Retina (tissue), 1 donor: ENCODE data around the gene WDR81.
"Not testable (repeated sequence)": the region's sequence is repeated elsewhere in the genome, so short reads cannot be mapped to it uniquely, and the experiment has no call there.

ENCODE experiments used
- DNase-seq: peaks from one replicate; pipeline ENCODE4 v3.0.0-alpha.2; 2016

WDR81 gene

DNA sequence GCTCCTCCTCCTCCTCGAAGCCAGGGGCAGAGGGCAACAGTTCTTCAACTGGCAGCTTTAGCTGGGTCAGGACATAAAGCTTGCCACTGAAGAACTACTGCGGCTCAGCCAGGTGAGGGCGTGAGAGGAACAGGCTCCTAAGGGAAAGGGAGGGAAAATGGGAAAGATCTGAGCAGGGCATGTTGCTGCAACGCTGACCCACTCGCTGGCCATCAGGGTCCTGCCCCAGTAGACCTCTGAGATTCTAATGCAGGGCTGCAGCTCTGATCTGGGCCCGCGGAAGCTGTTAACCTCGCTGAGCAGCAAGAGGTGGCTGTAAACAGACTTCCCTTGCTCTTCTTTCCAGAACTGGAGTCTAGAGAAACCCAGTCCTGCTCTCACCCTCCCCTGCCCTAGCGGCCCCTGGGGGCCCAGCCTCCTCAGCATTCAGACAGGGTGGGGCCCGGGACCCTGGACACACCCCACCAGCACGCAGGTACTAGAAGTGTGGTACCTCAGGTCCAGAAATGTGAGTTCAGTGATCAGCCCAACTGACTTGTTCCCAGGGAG lies 10.6 kb upstream of the WDR81 start:
- peak; percentile 70 for DNase-seq

DNA sequence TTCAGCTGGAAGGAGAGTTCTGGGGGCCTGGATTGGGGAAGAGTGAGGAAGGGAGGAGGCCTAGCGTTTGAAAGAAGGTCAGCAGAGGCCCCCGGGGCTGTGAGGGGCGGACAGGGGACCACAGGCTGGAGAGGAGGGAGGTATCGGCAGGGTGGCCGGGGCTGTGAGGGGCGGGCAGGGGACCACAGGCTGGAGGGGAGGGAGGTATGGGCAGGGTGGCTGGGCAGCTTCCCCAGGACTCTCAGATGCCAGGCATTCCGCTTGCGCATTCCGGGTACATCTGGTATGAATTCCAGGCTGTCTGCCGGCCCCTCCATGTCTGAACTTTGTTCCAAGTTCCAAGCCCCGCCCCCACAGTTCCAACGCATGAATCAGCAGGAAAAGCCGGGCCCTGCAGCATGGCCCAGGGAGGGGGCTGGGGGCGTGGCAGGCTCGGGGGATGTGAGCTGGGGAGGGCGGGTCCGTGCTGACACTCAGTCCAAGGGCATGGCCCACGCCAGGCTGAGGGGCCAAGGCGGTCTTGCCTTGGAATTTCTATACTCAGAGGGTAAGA lies 10.0 kb upstream of the WDR81 start:
- peak; percentile 59 for DNase-seq

DNA sequence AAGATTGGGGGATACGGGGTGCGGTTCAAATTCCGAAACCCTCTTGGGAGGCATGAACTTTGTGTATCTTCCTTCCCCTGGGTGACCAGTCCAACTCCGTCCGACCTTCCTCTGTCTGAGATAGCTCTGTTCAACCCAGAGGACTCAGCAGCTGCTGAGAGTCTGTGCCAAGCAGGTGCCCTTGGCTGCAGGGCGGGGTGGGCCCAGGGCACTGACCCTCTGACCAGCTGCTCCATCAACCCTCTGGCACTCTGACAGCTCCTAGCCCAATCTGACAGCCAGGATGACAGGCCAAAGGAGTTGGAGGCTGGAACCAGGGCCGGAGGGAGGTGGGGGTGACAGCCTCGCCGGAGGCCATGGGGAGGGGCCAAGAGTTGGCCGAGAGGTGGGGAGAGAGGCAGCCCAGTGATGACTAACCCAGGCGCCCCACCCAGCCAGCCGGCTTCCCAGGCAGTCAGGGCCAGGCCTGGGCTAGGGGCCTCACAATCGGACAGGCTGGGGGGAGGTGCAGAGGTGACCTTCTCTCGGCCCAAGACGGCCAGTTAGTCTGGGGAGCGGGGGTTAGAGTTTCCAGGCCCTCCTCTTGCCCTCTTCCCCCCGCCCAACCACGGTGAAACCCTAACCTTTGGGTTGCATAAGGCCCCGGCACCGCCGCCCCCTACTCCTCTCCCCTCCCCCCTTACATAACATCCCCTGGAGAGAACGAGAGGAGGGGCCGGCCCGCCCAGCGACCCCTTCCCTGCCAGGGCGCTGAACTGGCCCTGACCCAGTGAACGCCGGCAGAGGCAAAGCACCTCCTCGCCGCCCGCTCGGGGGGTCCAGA lies 9.3 kb upstream of the WDR81 start:
- DNase-seq = no peak

DNA sequence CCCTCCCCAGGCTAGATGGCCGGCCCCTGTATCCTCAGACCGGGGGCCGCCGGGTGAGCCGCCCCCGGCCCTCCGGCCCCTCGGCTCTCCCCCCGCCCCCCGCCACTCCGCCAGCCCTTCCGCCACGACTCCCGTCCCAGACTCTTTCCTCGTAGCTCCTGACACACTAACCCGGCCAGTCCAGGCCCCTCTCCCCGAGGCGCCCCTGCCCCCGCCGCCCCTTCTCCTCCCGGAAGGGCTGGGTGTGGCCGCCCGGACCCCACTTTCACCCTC lies 8.8 kb upstream of the WDR81 start:
- DNase-seq = no peak

DNA sequence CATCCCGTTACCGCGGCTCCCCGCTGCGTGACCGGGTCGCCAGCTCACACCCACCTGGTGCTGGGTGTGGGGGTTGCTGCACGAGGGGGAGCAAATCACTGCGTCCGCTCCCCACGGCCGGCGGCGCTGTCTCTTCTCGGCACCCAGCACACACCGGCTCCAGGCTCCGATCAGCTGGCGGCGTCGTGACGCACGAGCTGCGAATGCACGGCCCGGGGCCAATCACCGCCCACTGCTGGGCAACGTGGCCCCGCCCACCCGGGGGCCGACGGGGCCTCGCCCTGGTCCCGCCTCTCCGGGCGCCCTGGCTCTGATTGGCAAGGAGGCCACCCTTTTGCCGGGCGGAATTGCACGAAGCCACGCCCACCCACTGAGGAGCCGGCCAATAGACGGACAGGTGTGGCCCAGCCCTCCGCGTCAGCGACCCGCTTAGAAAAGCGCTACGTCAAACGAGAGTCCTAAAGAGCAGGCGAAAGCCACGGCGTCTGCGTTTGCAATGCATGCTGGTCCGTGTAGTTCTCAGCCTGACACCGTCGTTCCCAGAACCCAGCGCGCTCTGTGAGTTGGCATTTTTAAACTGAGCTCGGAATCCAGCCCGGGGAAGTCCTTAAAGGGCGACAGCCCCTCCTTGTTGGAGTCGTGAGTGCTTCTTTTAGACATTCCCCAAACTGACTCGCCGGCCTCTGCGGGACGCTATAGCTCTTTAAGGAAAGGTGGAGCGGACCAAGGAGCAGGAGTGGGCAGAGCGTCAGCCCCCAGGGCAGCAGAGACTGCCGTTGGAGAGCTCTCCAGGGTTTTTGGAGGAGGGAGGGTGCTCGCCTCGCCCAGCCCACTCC lies 8.2 kb upstream of the WDR81 start:
- DNase-seq = peak; percentile 98

DNA sequence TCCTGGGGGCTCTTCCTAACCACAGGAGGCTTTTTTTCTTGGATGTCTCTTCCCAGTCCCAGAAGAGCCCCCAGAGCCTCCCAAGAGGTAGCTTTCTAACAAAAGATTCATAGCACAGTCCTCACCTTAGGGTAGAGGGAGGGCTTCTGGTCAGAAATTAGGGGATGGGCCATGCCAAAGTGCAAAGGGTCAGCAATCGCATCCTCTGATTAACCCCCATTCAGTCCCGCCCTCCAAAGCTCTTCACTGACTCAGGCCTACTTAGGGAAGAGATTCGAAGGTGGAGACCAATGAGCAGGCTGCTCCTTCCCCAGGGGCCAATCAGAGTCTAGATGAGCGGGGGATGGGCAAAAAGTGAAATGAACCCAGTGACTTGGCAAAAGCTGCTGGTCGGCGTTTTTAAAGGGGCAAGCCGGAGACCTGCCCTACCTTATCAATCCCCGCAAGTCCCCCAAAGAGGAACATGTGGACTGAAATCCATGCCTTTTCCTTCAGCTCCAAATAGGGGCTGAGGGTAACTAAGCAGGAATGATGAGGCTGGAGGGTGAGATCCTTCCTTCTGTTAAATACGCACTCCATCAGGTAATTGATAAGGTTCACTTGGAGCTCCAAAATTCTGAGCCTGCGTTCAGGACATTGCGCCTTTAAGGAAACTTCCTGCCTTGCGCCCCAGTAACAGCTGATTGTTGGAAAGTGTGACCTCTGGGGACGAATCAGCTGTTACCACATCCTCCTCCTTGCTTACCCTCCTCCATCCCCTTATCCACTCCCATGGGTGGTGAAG lies 7.4 kb upstream of the WDR81 start:
- peak; percentile 88 for DNase-seq

DNA sequence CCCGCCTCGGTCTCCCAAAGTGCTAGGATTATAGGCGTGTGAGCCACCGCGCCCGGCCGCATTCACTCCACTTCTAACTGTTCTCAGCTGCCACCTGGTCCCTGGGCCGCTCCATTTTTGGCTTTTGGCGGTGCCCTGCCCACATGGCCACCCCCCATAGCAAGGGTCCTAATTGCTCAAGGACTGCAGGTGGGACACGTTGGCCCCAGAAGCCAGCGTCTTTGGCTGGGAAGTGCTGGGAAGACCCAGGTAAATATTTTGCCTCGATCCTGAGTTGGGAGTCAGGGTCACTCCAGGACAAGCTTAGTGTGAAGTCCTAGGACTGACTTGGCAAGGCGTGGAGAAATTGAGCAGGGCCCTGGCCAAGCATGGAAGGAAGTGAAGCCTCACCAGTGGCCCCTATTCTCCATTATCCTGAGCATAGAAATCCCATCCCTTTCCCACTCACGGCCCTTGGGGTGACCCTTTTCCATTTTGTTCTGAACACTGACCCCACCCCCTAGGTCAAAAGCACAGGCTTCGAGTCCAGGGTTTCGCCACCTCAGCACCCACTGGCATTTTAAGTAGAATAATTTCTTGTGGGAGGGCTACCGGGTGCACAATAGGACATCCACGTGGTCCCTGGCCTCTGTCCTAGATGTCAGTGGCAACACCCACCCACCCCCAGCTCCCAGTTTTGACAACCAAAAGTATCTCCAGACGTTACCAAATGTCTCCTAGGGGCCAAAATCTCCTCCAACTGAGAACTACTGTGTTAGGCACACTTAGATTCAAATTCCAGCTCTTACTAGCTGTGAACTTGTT lies 5.9 kb upstream of the WDR81 start:
- no peak for DNase-seq

DNA sequence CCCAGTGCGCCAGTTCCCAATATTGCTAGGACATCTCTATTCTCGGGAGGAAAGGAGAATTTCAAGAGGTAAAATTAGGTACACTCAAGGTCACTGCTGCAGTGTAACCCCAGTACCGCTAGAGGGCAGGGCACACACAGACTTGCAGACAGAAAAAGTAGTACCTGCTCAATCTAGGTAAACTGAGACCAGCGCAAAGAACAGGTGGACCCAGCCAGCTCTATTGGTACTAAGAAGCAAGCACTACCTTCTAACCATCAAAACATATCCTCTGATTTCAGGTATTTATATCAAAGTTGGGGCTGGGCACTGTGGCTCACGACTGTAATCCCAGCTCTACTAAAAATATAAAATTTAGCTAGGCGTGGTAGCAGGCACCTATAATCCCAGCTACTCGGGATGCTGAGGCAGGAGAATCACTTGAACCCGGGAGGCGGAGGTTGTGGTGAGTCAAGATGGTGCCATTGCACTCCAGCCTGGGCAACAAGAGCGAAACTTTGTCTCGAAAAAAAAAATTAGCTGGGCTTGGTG lies 3.6 kb upstream of the WDR81 start:
- peak; percentile 71 for DNase-seq

DNA sequence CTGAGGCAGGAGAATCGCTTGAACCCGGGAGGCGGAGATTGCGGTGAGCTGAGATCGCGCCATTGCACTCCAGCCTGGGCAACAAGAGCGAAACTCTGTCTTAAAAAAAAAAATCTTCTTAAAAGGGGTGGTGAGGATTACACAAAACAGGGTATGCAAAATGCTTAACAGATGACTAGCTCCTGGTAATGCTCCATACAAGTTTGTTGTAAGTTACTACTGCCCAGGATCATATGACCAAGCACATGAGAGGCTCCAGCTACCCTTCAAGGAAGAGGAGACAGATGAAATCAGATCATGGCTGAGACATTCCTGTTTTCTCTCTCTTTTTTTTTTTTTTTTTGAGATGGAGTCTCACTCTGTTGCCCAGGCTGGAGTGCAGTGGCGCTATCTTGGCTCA lies 2.5 kb upstream of the WDR81 start:
- DNase-seq = not testable (repeated sequence)

DNA sequence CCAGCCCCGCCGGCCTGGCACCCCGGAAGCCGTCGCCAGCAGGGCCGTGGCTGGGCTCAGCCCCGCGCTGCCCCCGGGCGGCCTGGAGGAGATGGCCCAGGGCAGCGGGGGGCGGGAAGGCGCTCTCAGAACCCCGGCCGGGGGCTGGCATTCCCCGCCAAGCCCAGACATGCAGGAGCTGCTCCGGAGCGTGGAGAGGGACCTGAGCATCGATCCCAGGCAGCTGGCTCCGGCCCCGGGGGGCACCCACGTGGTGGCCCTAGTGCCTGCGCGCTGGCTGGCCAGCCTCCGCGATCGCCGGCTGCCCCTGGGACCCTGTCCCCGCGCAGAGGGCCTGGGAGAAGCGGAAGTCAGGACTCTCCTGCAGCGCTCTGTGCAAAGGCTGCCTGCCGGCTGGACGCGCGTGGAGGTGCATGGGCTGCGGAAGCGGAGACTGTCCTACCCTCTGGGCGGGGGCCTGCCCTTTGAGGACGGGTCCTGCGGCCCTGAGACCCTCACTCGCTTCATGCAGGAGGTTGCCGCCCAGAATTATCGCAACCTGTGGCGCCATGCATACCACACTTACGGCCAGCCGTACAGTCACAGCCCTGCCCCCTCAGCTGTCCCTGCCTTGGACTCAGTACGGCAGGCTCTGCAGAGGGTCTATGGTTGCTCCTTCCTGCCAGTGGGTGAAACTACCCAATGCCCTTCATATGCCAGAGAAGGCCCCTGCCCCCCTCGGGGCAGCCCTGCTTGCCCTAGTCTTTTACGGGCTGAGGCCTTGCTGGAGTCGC lies 551 bp downstream of the WDR81 start:
- DNase-seq = peak; percentile 67

DNA sequence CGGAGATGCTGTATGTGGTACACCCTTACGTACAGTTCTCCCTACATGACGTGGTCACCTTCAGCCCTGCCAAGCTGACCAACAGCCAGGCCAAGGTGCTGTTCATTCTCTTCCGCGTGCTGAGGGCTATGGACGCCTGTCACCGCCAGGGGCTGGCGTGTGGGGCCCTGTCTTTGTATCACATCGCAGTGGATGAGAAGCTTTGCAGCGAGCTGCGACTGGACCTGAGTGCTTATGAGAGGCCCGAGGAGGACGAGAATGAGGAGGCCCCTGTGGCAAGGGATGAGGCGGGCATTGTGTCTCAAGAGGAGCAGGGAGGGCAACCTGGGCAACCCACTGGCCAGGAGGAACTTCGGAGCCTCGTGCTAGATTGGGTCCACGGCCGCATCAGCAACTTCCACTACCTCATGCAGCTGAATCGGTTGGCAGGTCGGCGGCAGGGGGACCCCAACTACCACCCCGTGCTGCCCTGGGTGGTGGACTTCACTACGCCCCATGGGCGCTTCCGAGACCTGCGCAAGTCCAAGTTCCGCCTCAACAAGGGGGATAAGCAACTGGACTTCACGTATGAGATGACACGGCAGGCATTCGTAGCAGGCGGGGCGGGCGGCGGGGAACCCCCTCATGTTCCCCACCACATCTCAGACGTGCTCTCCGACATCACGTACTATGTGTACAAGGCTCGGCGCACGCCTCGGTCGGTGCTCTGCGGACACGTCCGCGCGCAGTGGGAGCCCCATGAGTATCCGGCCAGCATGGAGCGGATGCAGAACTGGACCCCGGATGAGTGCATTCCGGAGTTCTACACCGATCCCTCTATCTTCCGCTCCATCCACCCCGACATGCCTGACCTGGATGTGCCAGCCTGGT lies 1.4 kb downstream of the WDR81 start:
- DNase-seq = no peak

DNA sequence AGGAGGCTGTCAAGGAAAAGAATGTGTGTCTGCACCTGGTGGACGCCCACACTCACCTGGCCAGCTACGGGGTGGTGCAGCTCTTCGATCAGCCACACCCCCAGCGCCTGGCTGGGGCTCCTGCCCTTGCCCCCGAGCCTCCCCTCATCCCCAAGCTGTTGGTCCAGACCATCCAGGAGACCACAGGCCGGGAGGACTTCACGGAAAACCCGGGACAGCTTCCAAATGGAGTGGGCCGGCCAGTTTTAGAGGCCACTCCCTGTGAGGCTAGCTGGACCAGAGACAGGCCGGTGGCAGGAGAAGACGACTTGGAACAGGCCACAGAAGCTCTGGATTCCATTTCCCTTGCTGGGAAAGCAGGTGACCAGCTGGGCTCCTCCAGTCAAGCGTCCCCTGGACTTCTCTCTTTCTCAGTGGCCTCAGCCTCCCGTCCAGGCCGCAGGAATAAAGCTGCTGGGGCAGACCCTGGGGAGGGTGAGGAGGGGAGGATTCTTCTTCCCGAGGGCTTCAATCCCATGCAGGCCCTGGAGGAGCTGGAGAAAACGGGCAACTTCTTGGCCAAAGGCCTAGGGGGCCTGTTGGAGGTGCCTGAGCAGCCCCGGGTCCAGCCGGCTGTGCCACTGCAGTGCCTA lies 2.2 kb downstream of the WDR81 start:
- DNase-seq = no peak

DNA sequence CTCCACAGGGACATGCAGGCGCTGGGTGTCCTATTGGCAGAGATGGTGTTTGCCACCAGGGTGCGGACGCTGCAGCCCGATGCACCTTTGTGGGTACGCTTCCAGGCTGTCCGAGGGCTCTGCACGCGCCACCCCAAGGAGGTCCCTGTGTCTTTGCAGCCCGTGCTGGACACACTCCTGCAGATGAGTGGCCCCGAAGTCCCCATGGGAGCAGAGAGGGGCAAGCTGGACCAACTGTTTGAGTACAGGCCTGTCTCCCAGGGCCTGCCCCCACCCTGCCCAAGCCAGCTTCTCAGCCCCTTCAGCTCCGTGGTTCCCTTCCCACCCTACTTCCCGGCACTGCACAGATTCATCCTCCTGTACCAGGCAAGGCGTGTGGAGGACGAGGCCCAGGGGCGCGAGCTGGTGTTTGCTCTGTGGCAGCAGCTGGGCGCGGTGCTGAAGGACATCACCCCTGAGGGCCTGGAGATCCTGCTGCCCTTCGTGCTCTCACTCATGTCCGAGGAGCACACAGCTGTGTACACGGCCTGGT lies 2.8 kb downstream of the WDR81 start:
- DNase-seq = no peak

DNA sequence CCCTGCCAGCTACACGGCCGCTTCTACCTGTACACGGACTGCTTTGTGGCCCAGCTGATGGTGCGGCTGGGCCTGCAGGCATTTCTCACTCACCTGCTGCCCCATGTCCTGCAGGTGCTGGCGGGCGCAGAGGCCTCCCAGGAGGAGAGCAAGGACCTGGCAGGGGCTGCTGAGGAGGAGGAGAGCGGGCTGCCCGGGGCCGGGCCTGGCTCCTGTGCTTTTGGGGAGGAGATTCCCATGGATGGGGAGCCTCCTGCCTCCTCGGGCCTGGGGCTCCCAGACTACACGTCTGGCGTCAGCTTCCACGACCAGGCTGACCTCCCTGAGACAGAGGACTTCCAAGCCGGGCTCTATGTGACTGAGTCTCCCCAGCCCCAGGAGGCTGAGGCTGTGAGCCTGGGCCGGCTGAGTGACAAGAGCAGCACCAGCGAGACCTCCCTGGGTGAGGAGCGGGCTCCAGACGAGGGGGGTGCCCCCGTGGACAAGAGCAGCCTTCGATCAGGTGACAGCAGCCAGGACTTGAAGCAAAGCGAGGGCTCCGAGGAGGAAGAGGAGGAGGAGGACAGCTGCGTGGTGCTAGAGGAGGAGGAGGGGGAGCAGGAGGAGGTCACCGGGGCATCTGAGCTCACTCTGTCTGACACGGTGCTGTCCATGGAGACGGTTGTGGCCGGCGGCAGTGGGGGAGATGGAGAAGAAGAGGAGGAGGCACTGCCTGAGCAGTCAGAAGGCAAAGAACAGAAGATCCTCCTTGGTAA lies 3.5 kb downstream of the WDR81 start:
- no peak for DNase-seq

DNA sequence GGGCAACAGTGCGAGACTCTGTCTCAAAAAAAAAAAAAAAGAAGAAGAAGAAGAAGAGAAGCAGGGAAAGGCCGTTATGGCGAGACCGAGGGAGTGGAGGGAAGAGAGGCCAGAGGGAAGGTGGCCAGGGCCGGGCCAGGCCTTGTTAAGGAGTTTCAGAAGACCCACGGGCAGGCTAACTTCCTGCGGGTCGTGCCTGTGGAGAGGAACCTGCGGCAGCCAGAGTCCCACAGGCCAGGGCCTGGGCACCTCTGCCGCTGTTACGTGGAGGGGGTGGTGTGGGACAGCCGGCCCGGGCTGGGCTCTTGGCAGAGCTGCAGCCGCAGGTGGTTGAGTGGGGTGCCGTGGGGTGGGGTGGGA lies 5.4 kb downstream of the WDR81 start:
- no peak for DNase-seq

DNA sequence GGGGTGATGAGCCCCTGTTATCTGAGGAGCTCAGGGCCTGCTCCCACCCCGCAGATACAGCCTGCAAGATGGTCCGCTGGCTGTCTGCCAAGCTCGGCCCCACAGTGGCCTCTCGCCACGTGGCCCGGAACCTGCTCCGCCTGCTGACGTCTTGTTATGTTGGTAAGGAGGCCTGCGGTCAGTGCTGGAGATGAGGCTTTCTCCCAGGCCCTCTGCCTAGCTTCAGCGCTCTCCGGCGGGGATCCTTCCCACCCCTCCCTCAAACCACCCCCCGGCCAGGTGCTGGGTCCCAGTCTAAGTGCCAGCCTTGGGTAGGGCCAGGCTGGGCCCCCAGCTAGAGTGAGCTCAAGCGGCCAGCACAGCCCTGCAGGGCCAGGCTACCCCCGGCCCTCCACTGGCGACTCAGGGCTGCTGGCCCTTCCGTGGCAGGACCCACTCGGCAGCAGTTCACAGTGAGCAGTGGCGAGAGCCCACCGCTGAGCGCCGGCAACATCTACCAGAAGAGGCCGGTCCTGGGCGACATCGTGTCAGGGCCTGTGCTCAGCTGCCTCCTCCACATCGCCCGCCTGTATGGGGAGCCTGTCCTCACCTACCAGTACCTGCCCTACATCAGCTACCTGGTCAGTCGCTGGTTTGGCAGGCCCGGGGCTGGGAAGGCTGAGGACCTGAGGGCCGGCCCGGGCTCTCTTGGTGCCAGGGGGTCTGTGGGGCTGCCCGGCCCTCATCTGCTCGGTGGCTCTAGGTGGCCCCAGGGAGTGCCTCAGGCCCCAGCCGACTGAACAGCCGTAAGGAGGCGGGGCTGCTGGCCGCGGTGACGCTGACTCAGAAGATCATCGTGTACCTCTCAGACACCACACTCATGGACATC lies 6.1 kb downstream of the WDR81 start:
- DNase-seq = no peak

DNA sequence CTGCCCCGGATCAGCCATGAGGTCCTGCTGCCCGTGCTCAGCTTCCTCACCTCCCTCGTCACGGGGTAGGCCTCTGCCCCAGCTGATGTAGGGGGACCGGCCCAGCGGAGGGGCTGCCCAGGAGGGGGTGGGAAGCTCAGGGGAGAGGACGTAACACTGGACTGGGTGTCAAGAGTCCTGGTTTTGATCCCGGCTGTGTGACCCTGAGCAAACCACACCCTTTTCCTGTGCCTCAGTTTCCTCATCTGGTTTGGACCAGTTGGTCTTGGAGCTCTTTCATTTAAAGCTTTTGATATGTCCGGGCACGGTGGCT lies 6.6 kb downstream of the WDR81 start:
- DNase-seq = no peak
